SH-SY5Y (cell line): Measurements from ENCODE around the gene HAP1.

Experiments used
- GATA2 ChIP-seq: IDR thresholded peaks from 2 replicates; pipeline ENCODE4 v1.6.1; 2011; ENCODE audit warnings: mild to moderate bottlenecking, low read depth, low read length
- GATA3 ChIP-seq: IDR thresholded peaks from 2 replicates; pipeline ENCODE4 v1.6.1; 2011; ENCODE audit warnings: low read depth, mild to moderate bottlenecking, low read length, moderate library complexity

The HAP1 gene

GRCh38 chr17:41739661-41740352 lies 5.4 kb upstream of the HAP1 start:
- TF ChIP-seq GATA2 (no peak), GATA3 (no peak)

- no peak for TF ChIP-seq GATA3
- no peak for TF ChIP-seq GATA2
Measured at GRCh38 chr17:41738801-41739112, 4.3 kb upstream of the HAP1 start.

- TF ChIP-seq GATA2, result no peak
- TF ChIP-seq GATA3, result no peak
Measured at GRCh38 chr17:41738077-41738800, 3.8 kb upstream of the HAP1 start.

GRCh38 chr17:41737680-41738023 lies 3.2 kb upstream of the HAP1 start:
- no peak for TF ChIP-seq GATA2
- TF ChIP-seq GATA3, result no peak

DNA sequence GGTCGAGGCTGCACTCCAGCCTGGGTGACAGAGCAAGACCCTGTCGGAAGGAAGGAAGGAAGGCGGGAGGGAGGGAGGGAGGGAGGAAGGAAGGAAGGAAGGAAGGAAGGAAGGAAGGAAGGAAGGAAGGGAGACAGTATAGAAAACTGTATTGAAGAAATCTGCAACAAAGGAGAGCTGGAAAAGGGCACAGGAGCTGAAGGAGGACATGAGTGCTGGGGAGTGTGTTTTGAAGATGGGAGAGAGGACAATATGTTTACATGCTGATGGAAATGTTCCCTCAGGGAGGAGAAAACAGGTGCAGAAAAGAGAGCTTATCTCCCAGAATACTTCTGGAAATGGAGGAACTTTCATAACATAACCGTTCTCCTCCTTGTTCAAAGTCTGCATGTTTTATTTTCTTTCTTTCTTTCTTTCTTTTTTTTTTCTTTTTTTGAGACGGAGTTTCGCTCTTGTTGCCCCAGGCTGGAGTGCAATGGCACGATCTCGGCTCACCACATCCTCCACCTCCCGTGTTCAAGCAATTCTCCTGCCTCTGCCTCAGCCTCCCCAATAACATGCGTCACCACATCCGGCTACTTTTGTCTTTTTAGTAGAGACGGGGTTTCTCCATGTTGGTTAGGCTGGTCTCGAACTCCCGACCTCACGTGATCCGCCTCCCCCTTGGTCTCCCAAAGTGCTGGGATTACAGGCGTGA lies 2.7 kb upstream of the HAP1 start:
- TF ChIP-seq GATA3 (no peak), GATA2 (no peak)

DNA sequence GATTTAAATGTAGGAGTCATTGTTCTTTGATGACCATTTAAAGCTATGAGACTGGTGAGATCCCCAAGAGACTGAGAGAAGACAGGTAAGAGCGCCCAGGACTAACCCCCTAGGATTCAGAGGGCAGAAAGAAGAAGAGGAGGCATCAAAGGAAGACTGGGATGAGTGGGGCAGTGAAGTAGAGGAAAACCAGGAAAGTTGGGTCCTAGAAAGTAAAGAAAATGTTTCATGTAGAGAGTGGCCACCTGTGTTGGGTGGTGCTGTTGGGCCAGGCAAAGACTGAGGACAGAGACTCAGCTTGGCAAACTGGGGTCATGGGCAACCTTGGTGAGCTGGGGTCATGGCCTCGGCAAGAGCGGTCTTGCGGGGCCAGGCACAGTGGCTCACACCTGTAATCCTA lies 1.3 kb upstream of the HAP1 start:
- TF ChIP-seq GATA3 (no peak), GATA2 (no peak)

- TF ChIP-seq GATA2 (no peak), GATA3 (no peak)
Measured at GRCh38 chr17:41734949-41735313, 488 bp upstream of the HAP1 start.

- TF ChIP-seq GATA3 (no peak), GATA2 (no peak)
Measured at GRCh38 chr17:41733348-41734138, 900 bp downstream of the HAP1 start.

DNA sequence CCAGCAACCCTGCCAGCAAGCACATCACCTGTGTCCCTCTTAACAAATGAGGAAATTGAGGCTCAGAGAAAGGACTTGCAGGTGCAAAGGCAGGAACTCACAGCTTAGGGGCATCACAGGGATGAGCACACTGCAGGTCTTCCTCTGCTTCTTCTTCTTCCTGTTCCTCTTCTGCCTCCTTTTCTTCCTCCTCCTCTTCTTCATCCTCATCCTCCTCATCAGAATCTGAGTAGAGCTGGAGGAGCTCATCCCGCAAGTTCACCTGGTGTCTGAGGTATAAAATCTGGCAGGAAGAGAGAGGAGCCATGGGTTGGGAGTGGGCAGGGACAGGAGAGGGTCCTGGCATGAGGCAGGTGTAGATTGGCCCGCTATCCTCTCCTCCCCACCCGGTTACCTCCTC lies 2.6 kb downstream of the HAP1 start:
- TF ChIP-seq GATA2 (no peak), GATA3 (no peak)

- no peak for TF ChIP-seq GATA3
- no peak for TF ChIP-seq GATA2
Measured at GRCh38 chr17:41730479-41730878, 4.0 kb downstream of the HAP1 start.

DNA sequence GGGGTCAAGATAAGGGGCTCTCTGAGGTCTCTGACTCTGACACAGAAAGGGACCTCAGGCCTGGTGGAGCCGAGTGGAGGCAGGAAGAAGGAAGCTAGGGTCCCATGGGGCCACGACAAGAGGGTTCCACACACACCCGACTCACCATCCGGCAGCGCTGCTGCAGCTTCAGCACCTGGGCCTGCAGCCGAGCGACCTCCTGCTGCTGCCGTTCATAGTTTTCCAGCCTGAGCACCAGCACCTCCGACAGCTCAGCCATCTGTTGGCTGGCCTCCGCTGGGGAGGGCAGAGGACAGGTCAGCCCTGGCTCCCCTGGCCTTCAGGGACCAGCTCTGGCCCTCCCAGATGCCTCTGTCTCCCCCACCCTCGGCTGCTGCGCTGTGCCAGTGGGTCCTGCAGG lies 6.4 kb downstream of the HAP1 start:
- TF ChIP-seq GATA2, result no peak
- no peak for TF ChIP-seq GATA3

DNA sequence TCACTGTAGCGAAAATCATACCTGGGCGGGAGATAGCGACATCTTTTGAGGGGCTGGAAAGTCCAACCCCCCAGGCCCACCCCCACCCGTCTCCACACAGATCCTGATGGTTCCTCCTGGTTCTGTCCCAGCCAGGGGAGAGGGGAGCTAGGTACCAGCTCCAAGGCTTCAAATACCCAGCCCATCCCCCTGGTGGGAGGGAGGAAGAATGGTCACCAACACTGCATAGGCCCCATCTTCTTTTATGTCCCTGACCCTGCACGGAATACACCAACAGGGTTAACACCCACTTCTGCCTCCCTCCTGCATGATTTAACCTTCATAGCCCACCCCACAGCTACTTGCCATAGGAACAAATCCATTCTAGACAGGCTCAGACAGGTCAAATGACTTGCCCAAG lies 9.3 kb downstream of the HAP1 start:
- TF ChIP-seq GATA3, result no peak
- TF ChIP-seq GATA2, result no peak

- TF ChIP-seq GATA3, result no peak
- no peak for TF ChIP-seq GATA2
Measured at GRCh38 chr17:41724476-41725050, 9.9 kb downstream of the HAP1 start.
